Chondrocyte (in vitro differentiated cells): ENCODE results near the gene HACL1. TPM values are rescaled to one million over a fixed set of nuclear protein-coding genes. Genes with fewer than 3 reads are reported as not detected.
A peak's percentile ranks its signal among the peaks of the same experiment; 100 is the strongest.

Experiments used
- DNase-seq: peaks from one replicate; pipeline ENCODE4 v3.0.0; 2021; ENCODE audit warnings: mixed read lengths, low spot score
- H3K27ac Mint-ChIP-seq: one replicate; pipeline ENCODE4 v1.8.0; 2021; ENCODE audit warnings: mild to moderate bottlenecking, moderate library complexity, mixed read lengths; ENCODE audit not compliant: unreplicated experiment
- H3K27me3 Mint-ChIP-seq: 2 replicates; pipeline ENCODE4 v1.8.0; 2021; ENCODE audit warnings: low read depth, mixed read lengths
- H3K36me3 Mint-ChIP-seq: 2 replicates; pipeline ENCODE4 v1.8.0; 2021; ENCODE audit warnings: low read depth, mixed read lengths
- H3K4me1 Mint-ChIP-seq: 2 replicates; pipeline ENCODE4 v1.8.0; 2021; ENCODE audit warnings: low read depth, mild to moderate bottlenecking, mixed read lengths
- H3K4me3 Mint-ChIP-seq: one replicate; pipeline ENCODE4 v1.8.0; 2021; ENCODE audit warnings: mild to moderate bottlenecking, moderate library complexity, mixed read lengths; ENCODE audit not compliant: unreplicated experiment
- H3K9me3 Mint-ChIP-seq: 2 replicates; pipeline ENCODE4 v1.8.0; 2021; ENCODE audit warnings: low read depth, mixed read lengths
- total RNA-seq: library from RNA; stranded (reverse); gene quantifications from 3 replicates; pipeline ENCODE4 v1.2.1, GENCODE V29; 2021
- TF ChIP-seq, protein P1 (sequence below): fragments of 200-600 bp; sonication (generic); IDR thresholded peaks from 2 replicates; pipeline ENCODE4 v1.5.0; 2021; ENCODE audit warnings: antibody characterized with exemption, mild to moderate bottlenecking, moderate library complexity

The HACL1 gene
- total RNA-seq, 1 donor from 2014 or later, result 16.9 TPM

DNA sequence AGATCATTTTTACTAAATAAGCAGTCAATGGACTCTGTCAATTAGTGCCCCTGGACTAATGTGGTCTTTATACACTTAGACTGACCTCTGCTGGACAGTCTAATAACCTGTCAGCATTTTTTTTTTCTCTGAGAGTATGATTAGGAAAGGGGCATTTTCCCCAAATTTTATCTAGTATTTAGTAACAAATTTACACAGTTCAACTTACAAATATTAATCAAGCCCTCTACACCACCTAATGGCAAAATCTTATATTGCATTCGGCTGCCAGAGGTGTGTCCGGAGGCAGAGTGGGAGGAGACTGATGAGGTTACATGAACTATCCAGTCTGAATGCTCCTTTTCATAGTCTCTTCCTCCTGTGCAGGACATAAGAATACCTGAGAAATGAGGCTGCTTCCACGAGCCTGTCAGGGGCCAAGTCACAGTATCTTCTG lies 43.8 kb downstream of the HACL1 start:
- no peaks in the 10 kb centered on the region for H3K9me3 Mint-ChIP-seq
- no peak for DNase-seq
- no peaks in the 10 kb centered on the region for H3K27me3 Mint-ChIP-seq
- H3K36me3 Mint-ChIP-seq, result peaks cover 4% of the 10 kb centered on the region
- H3K4me1 Mint-ChIP-seq, result peaks cover 5% of the 10 kb centered on the region
- no peak overlapping the region for H3K4me3 Mint-ChIP-seq
- H3K27ac Mint-ChIP-seq, result peak overlapping the region; percentile 13
- TF ChIP-seq, protein P1, sequence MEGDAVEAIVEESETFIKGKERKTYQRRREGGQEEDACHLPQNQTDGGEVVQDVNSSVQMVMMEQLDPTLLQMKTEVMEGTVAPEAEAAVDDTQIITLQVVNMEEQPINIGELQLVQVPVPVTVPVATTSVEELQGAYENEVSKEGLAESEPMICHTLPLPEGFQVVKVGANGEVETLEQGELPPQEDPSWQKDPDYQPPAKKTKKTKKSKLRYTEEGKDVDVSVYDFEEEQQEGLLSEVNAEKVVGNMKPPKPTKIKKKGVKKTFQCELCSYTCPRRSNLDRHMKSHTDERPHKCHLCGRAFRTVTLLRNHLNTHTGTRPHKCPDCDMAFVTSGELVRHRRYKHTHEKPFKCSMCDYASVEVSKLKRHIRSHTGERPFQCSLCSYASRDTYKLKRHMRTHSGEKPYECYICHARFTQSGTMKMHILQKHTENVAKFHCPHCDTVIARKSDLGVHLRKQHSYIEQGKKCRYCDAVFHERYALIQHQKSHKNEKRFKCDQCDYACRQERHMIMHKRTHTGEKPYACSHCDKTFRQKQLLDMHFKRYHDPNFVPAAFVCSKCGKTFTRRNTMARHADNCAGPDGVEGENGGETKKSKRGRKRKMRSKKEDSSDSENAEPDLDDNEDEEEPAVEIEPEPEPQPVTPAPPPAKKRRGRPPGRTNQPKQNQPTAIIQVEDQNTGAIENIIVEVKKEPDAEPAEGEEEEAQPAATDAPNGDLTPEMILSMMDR, result peak; percentile 91

DNA sequence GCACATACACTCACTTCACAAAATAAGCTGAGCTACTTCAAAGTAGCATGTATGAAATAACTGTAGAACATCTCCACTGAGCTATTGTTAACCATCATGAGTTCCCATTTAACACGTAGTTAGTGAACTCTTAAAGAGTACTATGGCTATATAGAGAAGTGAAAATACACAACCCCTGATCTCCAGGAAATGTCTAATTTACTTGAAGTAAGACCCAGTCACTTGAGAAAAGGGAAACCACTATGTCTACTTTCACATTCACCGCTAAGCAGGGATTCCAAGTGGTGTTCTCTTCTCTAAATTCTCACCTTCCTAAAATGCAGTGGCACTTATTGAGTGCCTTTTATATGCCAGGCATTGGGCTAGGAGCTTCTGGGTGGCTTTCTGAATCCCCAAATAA lies 44.9 kb downstream of the HACL1 start:
- Mint-ChIP-seq H3K4me1 (peaks cover 5% of the 10 kb centered on the region), H3K9me3 (no peaks in the 10 kb centered on the region), H3K36me3 (peaks cover 3% of the 10 kb centered on the region), H3K4me3 (no peak overlapping the region), H3K27ac (no peak overlapping the region), H3K27me3 (no peaks in the 10 kb centered on the region)
- no peak for DNase-seq
- TF ChIP-seq, protein P1, result no peak

DNA sequence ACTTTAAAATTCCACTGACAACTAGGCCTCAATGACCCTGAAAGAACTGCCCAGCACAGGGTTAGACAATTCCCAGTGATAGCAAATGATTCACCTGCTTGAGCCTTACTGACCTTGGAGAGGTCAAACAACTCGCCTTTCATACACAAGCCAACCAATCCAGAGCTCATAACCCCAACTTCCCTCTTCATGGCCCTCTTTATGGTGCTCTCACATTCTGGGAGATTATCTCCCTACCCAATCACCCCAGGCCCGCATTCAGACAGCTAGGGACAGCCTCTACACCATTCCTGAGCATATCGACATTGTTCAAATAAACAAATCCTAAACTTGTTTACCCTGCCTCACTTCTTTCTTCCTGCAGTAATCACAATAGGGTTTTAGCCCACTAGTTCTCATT lies 47.6 kb downstream of the HACL1 start:
- no peak overlapping the region for H3K27ac Mint-ChIP-seq

DNA sequence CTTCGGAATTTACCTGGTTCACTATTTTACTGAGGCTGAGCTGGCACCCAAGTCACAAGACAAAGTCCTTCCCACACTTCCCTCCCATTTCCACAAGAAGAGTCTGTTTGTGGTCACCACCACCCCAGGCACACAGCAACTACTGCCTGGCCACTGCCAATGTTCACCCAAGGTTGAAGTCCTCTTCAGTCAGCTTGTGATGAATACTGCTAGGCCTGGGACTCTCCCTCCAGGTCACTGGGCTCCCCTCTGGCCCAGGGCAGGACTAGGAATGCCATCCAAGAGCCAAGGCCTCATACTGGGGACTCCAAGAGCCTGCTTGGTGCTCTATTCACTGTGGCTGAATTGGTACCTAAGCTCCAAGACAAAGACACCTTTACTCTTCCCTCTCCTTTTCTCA lies 49.5 kb downstream of the HACL1 start:
- peaks cover 1% of the 10 kb centered on the region for H3K9me3 Mint-ChIP-seq
- H3K27ac Mint-ChIP-seq, result no peak overlapping the region
- TF ChIP-seq, protein P1, result no peak
- H3K36me3 Mint-ChIP-seq, result peaks cover 13% of the 10 kb centered on the region
- H3K4me1 Mint-ChIP-seq, result no peaks in the 10 kb centered on the region
- no peaks in the 10 kb centered on the region for H3K27me3 Mint-ChIP-seq
- no peak for DNase-seq
- H3K4me3 Mint-ChIP-seq, result no peak overlapping the region

More for the DNA sequence above, 47.6 kb downstream of the HACL1 start:
- Mint-ChIP-seq H3K9me3 (no peaks in the 10 kb centered on the region), H3K36me3 (peaks cover 11% of the 10 kb centered on the region), H3K27me3 (no peaks in the 10 kb centered on the region), H3K4me1 (peaks cover 5% of the 10 kb centered on the region), H3K4me3 (no peak overlapping the region)
- no peak for DNase-seq
- TF ChIP-seq, protein P1, result no peak

DNA sequence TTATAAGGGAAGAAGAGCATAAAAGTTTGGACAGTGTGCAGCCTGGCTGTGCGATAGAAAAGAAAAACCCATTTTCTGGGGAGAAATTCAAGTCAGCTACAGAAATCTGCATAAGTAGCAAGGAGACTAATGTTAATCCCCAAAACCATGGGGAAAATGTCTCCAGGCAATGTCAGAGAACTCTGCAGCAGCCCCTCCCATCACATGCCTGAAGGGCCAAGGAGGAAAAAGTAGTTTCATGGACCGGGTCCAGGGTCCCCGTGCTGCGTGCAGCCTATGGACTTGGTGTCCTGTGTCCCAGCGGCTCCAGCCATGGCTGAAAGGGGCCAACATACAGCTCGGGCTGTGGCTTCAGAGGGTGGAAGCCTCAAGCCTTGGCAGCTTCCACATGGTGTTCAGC lies 51.5 kb downstream of the HACL1 start:
- no peaks in the 10 kb centered on the region for H3K4me1 Mint-ChIP-seq
- no peaks in the 10 kb centered on the region for H3K27me3 Mint-ChIP-seq
- H3K4me3 Mint-ChIP-seq, result no peak overlapping the region
- peaks cover 18% of the 10 kb centered on the region for H3K36me3 Mint-ChIP-seq
- H3K27ac Mint-ChIP-seq, result no peak overlapping the region
- peaks cover 11% of the 10 kb centered on the region for H3K9me3 Mint-ChIP-seq
- TF ChIP-seq, protein P1, result no peak
- no peak for DNase-seq
